GM18526 (cell line): Measurements from ENCODE around the gene OPA3.

Experiments
- POLR2A ChIP-seq: IDR thresholded peaks from 3 replicates; pipeline ENCODE4 v1.6.1; 2011; ENCODE audit not compliant: insufficient read length; ENCODE audit errors: extremely low read depth

OPA3 gene

GRCh38 chr19:45584332-45585157 is at the start of gene OPA3:
Gene OPA3 (minus strand): TSS chr19:45584802. CDS start chr19:45584764, 38 bp downstream.
- peak; percentile 69 for TF ChIP-seq POLR2A

- no peak for TF ChIP-seq POLR2A
Observed at GRCh38 chr19:45632468-45633196, 48.0 kb upstream of the OPA3 start.

- TF ChIP-seq POLR2A = no peak
Observed at GRCh38 chr19:45630463-45630862, 45.9 kb upstream of the OPA3 start.

- no peak for TF ChIP-seq POLR2A
Observed at GRCh38 chr19:45629704-45630103, 45.1 kb upstream of the OPA3 start.

- TF ChIP-seq POLR2A = no peak
Observed at GRCh38 chr19:45623984-45624383, 39.4 kb upstream of the OPA3 start.

- no peak for TF ChIP-seq POLR2A
Observed at GRCh38 chr19:45621976-45622503, 37.4 kb upstream of the OPA3 start.

- TF ChIP-seq POLR2A = no peak
Observed at GRCh38 chr19:45621389-45621788, 36.8 kb upstream of the OPA3 start.

- TF ChIP-seq POLR2A = no peak
Observed at GRCh38 chr19:45616704-45617017, 32.1 kb upstream of the OPA3 start.

- TF ChIP-seq POLR2A = no peak
Observed at GRCh38 chr19:45615795-45616703, 31.4 kb upstream of the OPA3 start.

GRCh38 chr19:45613926-45614725 is 29.5 kb upstream of the OPA3 start:
- TF ChIP-seq POLR2A = no peak

GRCh38 chr19:45608948-45609347 is 24.3 kb upstream of the OPA3 start:
- TF ChIP-seq POLR2A = no peak

GRCh38 chr19:45607071-45608029 is 22.7 kb upstream of the OPA3 start:
- TF ChIP-seq POLR2A = no peak
